GM21576 (cell line): ENCODE results near the gene SLC35F4.
A peak's percentile ranks its signal among the peaks of the same experiment; 100 is the strongest.

Source experiments
- ATAC-seq: cut with Tn5 transposase; IDR thresholded peaks from one replicate; pipeline ENCODE4 v1.9.1; 2021; ENCODE audit warnings: mild to moderate bottlenecking, moderate library complexity; ENCODE audit not compliant: unreplicated experiment

The SLC35F4 gene

GRCh38 chr14:57641776-57642175, 224.1 kb downstream of the SLC35F4 start:
- ATAC-seq: no peak

GRCh38 chr14:57640036-57640435, 225.9 kb downstream of the SLC35F4 start:
- ATAC-seq: no peak

- ATAC-seq: no peak
These were observed 228.0 kb downstream of the SLC35F4 start for GRCh38 chr14:57637901-57638300.

- ATAC-seq: no peak
These were observed 231.6 kb downstream of the SLC35F4 start for GRCh38 chr14:57634335-57634734.

- ATAC-seq: no peak
These were observed 233.2 kb downstream of the SLC35F4 start for GRCh38 chr14:57632649-57633048.

- no peak for ATAC-seq
These were observed 248.4 kb downstream of the SLC35F4 start for GRCh38 chr14:57617510-57617909.

- no peak for ATAC-seq
These were observed 252.9 kb downstream of the SLC35F4 start for GRCh38 chr14:57612946-57613345.

GRCh38 chr14:57611555-57612075, 254.3 kb downstream of the SLC35F4 start:
- no peak for ATAC-seq

GRCh38 chr14:57610631-57611030, 255.3 kb downstream of the SLC35F4 start:
- ATAC-seq: no peak

GRCh38 chr14:57609192-57610075, 256.5 kb downstream of the SLC35F4 start:
- ATAC-seq: no peak

- ATAC-seq: no peak
These were observed 258.8 kb downstream of the SLC35F4 start for GRCh38 chr14:57607086-57607485.

- no peak for ATAC-seq
These were observed 282.5 kb downstream of the SLC35F4 start for GRCh38 chr14:57583396-57583795.

GRCh38 chr14:57582746-57583145, 283.1 kb downstream of the SLC35F4 start:
- ATAC-seq: no peak

- ATAC-seq: no peak
These were observed 287.1 kb downstream of the SLC35F4 start for GRCh38 chr14:57578801-57579200.

GRCh38 chr14:57576498-57576897, 289.4 kb downstream of the SLC35F4 start:
- no peak for ATAC-seq

GRCh38 chr14:57575482-57575881, 290.4 kb downstream of the SLC35F4 start:
- no peak for ATAC-seq

GRCh38 chr14:57574617-57575288, 291.1 kb downstream of the SLC35F4 start:
- ATAC-seq: no peak

GRCh38 chr14:57573173-57573572, 292.7 kb downstream of the SLC35F4 start:
- no peak for ATAC-seq

GRCh38 chr14:57568554-57568953, 297.3 kb downstream of the SLC35F4 start:
- ATAC-seq: no peak

- no peak for ATAC-seq
These were observed 298.7 kb downstream of the SLC35F4 start for GRCh38 chr14:57567220-57567619.

GRCh38 chr14:57560681-57561080, 305.2 kb downstream of the SLC35F4 start:
- peak; percentile 45 for ATAC-seq

- no peak for ATAC-seq
These were observed 306.3 kb downstream of the SLC35F4 start for GRCh38 chr14:57559576-57559975.
